B cell (primary cell): Measurements from ENCODE around the gene UBE3C.

Source experiments
- CTCF ChIP-seq: fragments of 200-600 bp; IDR thresholded peaks from one replicate; pipeline ENCODE4 v1.8.0; 2022; ENCODE audit warnings: antibody characterized with exemption, mild to moderate bottlenecking
- EZH2 ChIP-seq: IDR thresholded peaks from 2 replicates; pipeline ENCODE4 v1.6.1; 2012; ENCODE audit warnings: borderline replicate concordance, low read depth, mild to moderate bottlenecking, moderate library complexity, low read length; ENCODE audit not compliant: insufficient read depth, poor library complexity, severe bottlenecking

- TF ChIP-seq CTCF (no peak), EZH2 (no peak)
Measured at GRCh38 chr7:157272351-157273207, 133.9 kb downstream of the UBE3C start.
